IPS-18a (cell line): Measurements from ENCODE around the gene MROH2A.

Experiments used
- H3K27ac ChIP-seq: one replicate; pipeline ENCODE4 v1.5.1; 2013; ENCODE audit warnings: low read length
- H3K27me3 ChIP-seq: one replicate; pipeline ENCODE4 v1.6.1; 2013; ENCODE audit warnings: mild to moderate bottlenecking, low read length; ENCODE audit not compliant: control insufficient read depth, insufficient read depth
- H3K36me3 ChIP-seq: one replicate; pipeline ENCODE4 v1.6.1; 2013; ENCODE audit warnings: low read depth, low read length; ENCODE audit not compliant: control insufficient read depth
- H3K4me1 ChIP-seq: one replicate; pipeline ENCODE4 v1.6.1; 2013; ENCODE audit warnings: low read depth, low read length; ENCODE audit not compliant: control insufficient read depth
- H3K4me3 ChIP-seq: one replicate; pipeline ENCODE4 v1.5.1; 2013; ENCODE audit warnings: low read length
- H3K9ac ChIP-seq: one replicate; pipeline ENCODE4 v1.6.1; 2013; ENCODE audit warnings: mild to moderate bottlenecking, low read length, moderate library complexity
- H3K9me3 ChIP-seq: one replicate; pipeline ENCODE4 v1.6.1; 2013; ENCODE audit warnings: low read depth, low read length; ENCODE audit not compliant: control insufficient read depth

MROH2A gene

DNA sequence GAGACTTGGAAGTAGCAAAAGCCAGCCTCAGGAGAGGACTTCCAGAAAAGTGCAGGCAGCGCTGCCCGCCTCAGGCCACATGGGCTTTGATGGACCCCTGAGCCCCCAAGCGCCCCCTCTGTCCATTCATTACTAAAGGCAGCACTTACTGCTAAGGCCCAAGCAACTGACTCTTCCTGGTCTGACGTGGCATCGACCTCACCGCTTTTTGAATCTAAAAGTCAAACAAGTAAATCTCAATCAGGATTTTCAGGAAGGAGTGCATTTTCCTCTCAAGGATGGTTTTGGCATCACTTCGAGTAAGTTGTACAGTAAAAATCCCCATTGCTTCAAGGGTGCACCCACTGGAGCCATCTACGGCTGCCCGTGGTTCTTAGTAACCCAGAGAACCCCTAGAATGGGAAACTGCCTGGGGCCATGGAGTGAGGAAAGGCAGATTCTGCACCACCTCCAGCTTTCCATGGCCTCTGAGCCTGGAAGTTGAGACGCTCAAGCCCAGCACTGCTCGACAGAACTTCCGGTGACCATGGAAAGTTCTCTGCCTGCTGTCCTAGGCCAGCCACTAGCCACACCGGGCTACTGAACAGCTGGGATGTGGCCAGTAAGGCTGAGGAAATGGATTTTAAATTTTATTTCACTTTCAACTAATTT, 69.2 kb downstream of the MROH2A start:
- no peak overlapping the region for H3K4me3 ChIP-seq

DNA sequence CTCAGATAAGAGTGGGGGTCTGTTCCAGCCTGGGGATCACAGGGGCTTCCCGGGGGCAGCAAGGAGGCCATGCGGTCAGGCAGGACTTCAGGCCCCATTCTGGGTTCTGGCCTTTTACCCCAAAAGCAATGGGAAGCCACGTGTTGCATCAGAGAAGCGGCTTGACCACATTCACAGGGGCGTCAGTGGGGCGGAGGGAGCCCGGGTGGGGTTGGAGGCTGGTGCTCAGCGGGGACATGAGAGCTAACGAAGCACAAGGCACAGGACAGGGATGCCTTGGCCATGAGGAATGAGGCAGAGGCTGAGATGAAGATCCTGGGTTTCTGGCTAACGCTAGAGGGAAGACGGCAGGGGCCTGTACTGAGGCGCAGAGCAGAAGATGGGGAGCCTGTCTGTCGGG, 70.1 kb downstream of the MROH2A start:
- no peak overlapping the region for H3K27ac ChIP-seq
- H3K4me1 ChIP-seq = peaks cover 7% of the 10 kb centered on the region
- H3K4me3 ChIP-seq = no peak overlapping the region
- H3K9ac ChIP-seq = no peak overlapping the region
- peaks cover 91% of the 10 kb centered on the region for H3K36me3 ChIP-seq
- H3K27me3 ChIP-seq = no peaks in the 10 kb centered on the region
- no peaks in the 10 kb centered on the region for H3K9me3 ChIP-seq

More for the DNA sequence above, 69.2 kb downstream of the MROH2A start:
- H3K27me3 ChIP-seq = no peaks in the 10 kb centered on the region
- no peak overlapping the region for H3K9ac ChIP-seq
- peaks cover 3% of the 10 kb centered on the region for H3K4me1 ChIP-seq
- peaks cover 96% of the 10 kb centered on the region for H3K36me3 ChIP-seq
- no peaks in the 10 kb centered on the region for H3K9me3 ChIP-seq
- no peak overlapping the region for H3K27ac ChIP-seq

DNA sequence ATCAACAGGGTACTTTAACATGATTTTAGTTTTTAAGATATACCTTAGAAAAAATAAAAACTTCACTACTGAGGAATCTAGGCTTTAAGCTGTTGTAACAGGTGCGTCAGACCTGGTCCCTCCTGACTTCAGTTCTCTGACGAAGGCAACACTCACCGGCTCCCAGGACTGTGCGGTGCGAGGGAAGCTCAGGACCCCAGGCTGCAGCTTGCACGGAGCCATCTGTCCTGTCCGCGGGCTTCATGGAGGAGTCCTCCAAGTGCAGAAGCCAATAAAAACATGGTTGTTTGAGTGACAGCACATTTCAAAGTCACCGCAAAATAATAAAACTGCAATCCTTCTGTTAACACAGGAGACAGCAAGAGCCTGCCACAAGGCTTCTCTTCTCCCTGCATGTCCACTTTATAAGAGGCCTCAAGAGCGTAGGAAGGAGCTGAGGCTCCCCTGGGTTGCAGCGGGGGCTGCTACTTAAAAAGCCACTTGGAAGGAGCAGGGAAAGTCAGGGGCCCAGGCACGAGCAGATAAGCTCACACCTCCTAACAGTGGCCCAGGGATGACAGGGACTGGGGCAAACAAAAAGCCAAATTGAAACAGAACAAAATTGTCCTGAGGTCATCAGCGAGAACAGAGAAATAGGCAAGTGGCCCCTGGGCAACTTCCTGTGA, 71.6 kb downstream of the MROH2A start:
- Histone ChIP-seq H3K9ac (no peak overlapping the region), H3K27ac (no peak overlapping the region)

DNA sequence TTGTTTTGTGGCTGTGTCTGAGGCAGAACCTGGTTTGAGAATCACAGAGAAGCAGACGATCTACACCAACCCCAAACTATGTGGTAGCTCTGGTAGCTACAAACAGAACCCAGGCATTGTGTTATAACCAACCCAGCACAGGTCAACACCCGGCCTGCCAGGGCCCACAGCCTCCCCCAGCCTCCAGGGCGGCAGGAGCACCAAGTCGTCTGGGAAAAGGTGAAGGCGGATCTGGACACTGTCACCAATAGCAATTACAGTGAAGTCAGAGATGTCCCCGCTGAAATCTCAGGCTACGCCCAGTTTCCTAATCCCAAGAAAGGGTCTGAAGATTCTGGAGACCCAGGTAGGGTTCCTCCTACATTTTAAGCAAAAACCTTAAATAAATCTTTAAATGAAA, 72.6 kb downstream of the MROH2A start:
- Histone ChIP-seq H3K36me3 (peaks cover 68% of the 10 kb centered on the region), H3K4me1 (peaks cover 12% of the 10 kb centered on the region), H3K9ac (no peak overlapping the region), H3K9me3 (no peaks in the 10 kb centered on the region), H3K4me3 (no peak overlapping the region), H3K27me3 (no peaks in the 10 kb centered on the region), H3K27ac (no peak overlapping the region)

More for the DNA sequence above, 71.6 kb downstream of the MROH2A start:
- Histone ChIP-seq H3K27me3 (no peaks in the 10 kb centered on the region), H3K4me3 (no peak overlapping the region), H3K4me1 (peaks cover 7% of the 10 kb centered on the region), H3K36me3 (peaks cover 76% of the 10 kb centered on the region), H3K9me3 (no peaks in the 10 kb centered on the region)

DNA sequence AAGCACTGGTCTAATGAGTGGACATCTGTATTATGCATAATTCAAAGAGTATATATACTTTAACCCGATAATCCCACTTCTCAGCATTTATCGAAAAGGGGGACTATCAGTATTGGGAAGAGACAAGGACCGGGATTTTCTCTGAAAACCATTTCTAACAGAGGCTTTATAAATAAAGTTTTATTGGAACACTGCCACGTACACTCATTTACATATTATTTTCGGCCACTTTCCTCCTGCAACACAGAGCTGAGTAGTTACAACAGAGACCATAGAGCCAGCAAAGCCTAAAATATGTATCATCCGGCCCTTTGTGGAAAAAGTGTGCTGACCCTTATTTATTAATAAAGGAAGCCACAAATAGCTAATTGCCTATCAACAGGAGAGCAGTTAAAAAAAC, 73.0 kb downstream of the MROH2A start:
- Histone ChIP-seq H3K9ac (no peak overlapping the region), H3K27me3 (no peaks in the 10 kb centered on the region), H3K4me1 (peaks cover 12% of the 10 kb centered on the region), H3K4me3 (no peak overlapping the region), H3K27ac (no peak overlapping the region), H3K9me3 (no peaks in the 10 kb centered on the region), H3K36me3 (peaks cover 64% of the 10 kb centered on the region)

DNA sequence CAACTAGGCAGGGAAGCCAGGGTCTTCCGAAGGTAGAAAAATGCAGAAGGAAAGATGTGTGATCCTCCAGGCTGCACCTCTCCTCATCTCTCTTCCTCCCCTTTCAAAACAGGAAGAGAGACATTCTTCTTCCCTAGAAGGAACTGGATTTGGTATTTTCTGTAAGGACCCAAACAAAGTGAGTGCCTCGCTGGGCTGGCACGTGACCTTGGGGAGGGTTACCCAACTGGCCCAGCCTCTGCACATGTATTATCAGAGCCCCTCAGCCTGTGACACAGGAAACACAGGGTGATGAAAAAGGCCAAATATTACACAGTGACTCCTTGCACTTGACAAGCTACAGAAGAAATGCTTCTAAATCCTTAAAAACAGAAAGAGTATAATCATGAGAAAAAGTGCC, 73.9 kb downstream of the MROH2A start:
- no peak overlapping the region for H3K9ac ChIP-seq
- no peak overlapping the region for H3K27ac ChIP-seq
- H3K4me1 ChIP-seq = peaks cover 12% of the 10 kb centered on the region
- H3K4me3 ChIP-seq = peak overlapping the region; percentile 83
- no peaks in the 10 kb centered on the region for H3K9me3 ChIP-seq
- no peaks in the 10 kb centered on the region for H3K27me3 ChIP-seq
- peaks cover 55% of the 10 kb centered on the region for H3K36me3 ChIP-seq

DNA sequence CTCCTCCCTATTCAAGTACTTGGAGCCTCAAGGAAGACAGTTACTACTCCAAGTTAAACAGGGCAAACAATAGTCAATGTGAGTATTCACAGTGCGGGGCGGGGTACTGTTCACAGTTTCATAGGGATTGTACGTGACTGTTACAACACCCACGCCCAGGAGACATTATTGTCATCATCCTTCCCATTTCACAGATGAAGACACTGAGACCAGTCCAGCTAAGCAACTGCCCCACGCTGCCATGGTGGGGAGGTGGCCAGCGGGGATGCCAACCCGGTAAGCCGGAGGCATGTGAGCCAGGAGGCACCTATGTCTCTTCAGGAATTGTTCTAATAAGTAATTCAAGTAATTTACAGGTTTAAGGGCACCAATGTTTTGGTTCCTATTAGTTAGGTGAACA, 75.2 kb downstream of the MROH2A start:
- Histone ChIP-seq H3K36me3 (peaks cover 42% of the 10 kb centered on the region), H3K9me3 (no peaks in the 10 kb centered on the region), H3K4me1 (peaks cover 12% of the 10 kb centered on the region), H3K4me3 (peak overlapping the region; percentile 83), H3K27me3 (no peaks in the 10 kb centered on the region), H3K27ac (no peak overlapping the region), H3K9ac (peak overlapping the region; percentile 89)

DNA sequence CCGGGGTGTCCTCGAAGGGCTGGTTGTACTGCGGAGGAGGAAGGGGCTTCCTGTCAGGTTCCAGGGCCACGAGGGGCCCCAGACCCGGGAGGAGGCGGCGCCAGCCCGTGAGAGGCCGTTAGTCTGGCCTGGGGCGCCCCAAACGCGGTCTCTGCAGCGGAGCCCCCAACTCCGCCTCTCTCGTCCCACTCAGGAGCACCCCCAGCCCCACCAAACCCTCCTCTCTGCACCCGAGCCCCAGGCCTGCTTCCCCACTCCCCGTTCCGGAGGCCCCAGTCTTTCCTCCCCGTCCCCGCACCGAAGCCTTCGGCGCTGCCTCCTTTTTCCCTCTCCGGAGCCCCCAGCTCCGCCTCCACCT, 75.7 kb downstream of the MROH2A start:
- H3K9ac ChIP-seq = peak overlapping the region; percentile 89
- no peaks in the 10 kb centered on the region for H3K27me3 ChIP-seq
- H3K4me3 ChIP-seq = peak overlapping the region; percentile 83
- H3K27ac ChIP-seq = peak overlapping the region; percentile 62
- H3K4me1 ChIP-seq = peaks cover 12% of the 10 kb centered on the region
- no peaks in the 10 kb centered on the region for H3K9me3 ChIP-seq
- H3K36me3 ChIP-seq = peaks cover 37% of the 10 kb centered on the region

DNA sequence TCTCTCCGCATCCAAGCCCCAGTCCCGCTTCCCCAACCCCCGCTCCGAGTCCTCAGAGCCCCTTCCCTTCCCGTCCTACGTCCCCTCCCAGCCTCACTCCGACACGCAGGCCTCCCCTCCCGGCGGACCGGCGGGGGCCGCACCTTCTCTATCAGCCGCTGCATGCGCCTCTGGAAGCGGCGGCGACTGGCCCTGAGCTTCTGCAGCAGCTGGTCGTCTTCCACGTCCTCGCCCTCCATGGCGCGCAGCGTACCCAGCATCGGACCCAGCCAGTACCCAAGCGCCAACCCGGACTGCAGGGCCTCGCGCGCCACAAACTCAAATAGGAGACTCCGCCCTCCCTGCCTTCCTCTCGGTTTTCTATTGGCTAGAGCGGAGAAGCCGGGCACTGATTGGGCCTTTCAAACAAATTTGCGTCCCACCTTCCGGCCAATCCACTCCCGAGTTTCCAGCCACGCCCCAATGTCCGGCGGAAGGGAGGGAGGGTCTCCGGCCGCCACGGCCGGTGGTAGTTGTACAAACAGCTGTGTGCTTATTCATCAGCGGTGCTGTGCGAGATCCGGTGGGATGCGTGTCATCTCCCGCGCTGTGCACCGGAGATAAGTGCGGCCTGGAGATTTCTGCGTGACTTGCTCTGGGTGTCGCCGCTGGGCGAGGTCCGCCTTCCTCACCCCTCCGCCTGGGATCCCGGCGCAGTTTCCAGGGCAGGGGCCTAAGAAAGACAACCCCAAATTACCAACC, 76.3 kb downstream of the MROH2A start, which contains the start of gene HJURP:
TSS of gene HJURP (minus strand) at position 295 of the 741 bp plus-strand sequence. CDS start at position 260, 35 bp downstream.
- Histone ChIP-seq H3K4me1 (peaks cover 12% of the 10 kb centered on the region), H3K9me3 (no peaks in the 10 kb centered on the region), H3K27ac (peak within 1 kb of the TSS; percentile 62), H3K27me3 (no peaks in the 10 kb centered on the region), H3K4me3 (peak within 1 kb of the TSS; percentile 83), H3K36me3 (peaks cover 31% of the 10 kb centered on the region), H3K9ac (peak within 1 kb of the TSS; percentile 89)

DNA sequence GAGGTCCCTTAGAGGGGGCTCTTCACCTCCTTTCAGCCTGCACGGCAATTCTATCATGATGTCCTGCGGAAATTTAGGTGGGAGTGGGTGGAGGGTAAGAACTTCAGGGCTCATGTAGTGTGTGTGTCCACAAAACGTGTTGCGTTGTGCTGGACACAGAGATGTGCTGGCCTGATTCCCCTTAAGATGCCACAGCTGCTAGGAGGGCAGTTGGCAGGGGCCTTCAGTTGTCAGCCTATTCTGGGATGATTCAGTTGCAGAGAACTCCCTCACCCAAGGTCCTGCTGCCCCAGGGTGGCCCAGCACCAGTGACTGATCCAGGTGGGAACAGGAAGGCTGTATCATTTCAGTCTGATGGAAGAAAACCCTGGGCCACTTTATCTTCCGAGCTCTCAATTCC, 77.2 kb downstream of the MROH2A start:
- Histone ChIP-seq H3K4me1 (peaks cover 12% of the 10 kb centered on the region), H3K27me3 (no peaks in the 10 kb centered on the region), H3K4me3 (peak overlapping the region; percentile 83), H3K9ac (no peak overlapping the region), H3K27ac (no peak overlapping the region), H3K36me3 (peaks cover 22% of the 10 kb centered on the region), H3K9me3 (no peaks in the 10 kb centered on the region)

DNA sequence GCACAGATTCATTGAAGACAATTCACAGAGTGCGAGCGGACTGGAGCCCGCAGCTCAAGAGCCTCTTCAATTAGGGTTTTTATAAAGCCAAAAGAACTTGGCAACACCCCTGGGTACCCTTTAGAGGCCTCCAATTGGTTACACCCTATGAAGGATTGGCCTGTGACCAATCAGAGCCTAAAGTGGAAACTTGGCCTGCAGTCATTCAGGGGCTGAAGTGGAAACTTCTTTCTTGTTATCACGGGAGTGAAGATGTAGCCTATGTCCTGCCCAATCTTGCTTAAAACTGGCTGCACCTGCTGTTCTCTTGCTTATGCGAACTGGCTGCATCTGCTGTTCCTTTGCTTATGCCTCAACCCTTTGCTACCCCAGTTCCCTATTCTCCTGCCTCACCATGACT, 78.1 kb downstream of the MROH2A start:
- no peaks in the 10 kb centered on the region for H3K27me3 ChIP-seq
- H3K9ac ChIP-seq = no peak overlapping the region
- no peak overlapping the region for H3K27ac ChIP-seq
- peaks cover 12% of the 10 kb centered on the region for H3K4me1 ChIP-seq
- H3K4me3 ChIP-seq = no peak overlapping the region
- H3K9me3 ChIP-seq = no peaks in the 10 kb centered on the region
- peaks cover 13% of the 10 kb centered on the region for H3K36me3 ChIP-seq
